GM18873 (cell line): ENCODE results near the gene MRPL36.

ENCODE experiments used
- ATAC-seq: cut with Tn5 transposase; IDR thresholded peaks from one replicate; pipeline ENCODE4 v1.9.1; 2021; ENCODE audit warnings: mild to moderate bottlenecking, moderate library complexity, moderate number of reproducible peaks; ENCODE audit not compliant: unreplicated experiment, low FRiP score

Gene MRPL36

GRCh38 chr5:1753490-1753889, 46.1 kb downstream of the MRPL36 start:
- ATAC-seq, result no peak

DNA sequence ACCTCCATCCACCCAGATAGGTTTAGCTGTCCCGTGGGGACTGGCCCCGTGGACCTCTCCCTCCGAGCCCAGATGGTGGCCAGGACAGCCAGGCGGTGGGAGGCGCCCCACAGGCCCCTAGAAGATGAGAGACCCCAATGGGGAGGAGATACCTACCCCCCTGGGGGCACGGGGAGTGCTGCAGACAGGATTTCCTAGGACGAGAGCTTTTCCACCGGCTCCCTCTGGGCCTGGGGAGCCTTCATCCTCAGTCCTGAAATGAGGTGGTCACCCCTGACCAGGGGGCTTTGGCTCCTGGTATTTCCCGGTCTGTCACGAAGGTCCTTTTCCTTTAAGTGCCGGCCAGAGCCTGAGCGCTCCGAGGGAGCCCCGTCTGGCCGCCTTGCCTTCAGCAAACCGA, 46.8 kb downstream of the MRPL36 start:
- ATAC-seq, result no peak

DNA sequence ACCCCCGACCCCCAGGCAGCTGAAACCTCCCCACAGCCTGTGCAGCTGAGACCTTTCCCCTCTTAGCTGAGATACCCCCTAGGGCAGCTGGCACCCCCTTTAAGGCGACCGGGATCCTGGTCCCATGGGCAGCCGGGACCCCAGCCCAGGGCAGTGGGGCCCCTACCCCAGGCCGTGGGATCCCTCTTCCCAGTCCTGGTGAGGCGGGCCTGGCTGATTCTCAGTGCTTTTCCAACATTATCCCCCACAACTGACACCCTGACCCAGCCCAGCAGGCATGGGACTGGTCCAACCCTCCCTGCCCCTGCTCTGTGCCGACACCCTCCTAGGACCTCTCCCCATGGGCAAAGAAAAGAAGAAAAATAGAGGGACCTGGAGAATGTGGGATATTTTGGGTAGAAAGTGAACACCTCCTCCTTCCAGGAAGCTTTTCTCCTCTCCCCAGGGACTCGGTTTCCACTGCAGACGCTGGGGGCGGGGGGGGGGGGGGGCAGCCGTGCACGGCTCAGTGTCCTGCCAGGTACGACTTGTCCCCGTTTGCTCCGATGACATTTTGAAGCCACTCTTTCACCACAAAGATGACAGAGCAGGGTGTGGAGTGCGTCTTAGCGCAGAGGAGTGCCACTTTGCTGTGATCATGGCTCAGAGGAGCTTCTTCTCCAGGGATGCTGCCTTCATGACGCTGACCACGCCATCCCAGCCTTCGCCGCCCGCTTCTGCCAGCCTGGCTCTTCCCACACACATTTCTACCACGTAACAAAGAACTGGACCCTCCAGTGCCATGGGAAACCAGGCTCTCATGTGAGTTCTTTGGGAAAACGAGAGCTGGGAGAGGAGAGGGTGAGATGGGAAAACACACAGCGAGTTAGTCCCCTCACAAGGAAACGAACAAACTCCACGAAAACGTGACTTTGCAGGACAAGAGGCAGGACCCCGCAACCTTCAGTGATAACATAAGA, 47.5 kb downstream of the MRPL36 start:
- no peak for ATAC-seq

GRCh38 chr5:1751026-1751863, 48.4 kb downstream of the MRPL36 start:
- ATAC-seq, result no peak

- ATAC-seq, result no peak
Observed at GRCh38 chr5:1750469-1750868, 49.2 kb downstream of the MRPL36 start.

DNA sequence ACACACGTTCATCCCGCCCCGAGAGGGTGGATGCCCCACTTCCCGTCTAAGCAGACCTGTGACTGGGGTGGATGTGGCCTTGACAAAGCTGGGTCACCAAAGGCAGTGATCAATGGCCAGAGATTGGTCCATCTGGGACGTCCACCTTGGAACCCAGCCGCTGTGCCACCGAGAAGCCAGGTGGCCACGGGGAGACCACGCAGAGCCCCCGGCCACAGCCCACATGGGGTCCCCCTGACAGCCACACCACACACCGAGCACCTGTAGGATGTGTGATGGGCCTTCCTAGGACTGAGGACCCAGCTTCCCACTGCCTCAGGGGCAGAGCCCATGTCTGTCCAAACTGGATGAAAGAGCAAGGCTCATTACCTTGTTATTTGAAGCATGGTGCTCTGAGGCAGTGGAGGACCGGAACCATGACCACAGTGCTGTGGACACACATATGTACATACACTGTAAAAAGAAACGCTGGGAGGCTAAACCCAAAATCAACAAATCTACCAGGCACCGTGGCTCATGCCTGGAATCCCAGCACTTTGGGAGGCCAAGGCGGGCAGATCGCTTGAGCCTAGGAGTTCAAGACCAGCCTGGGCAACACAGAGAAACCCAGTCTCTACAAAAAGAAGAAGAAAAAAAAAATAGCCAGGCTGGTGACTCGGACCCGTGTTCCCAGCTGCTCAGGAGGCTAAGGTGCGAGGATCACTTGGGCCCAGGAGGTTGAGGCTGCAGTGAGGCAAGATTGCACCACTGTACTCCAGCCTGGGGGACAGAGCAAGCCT, 50.1 kb downstream of the MRPL36 start:
- no peak for ATAC-seq

DNA sequence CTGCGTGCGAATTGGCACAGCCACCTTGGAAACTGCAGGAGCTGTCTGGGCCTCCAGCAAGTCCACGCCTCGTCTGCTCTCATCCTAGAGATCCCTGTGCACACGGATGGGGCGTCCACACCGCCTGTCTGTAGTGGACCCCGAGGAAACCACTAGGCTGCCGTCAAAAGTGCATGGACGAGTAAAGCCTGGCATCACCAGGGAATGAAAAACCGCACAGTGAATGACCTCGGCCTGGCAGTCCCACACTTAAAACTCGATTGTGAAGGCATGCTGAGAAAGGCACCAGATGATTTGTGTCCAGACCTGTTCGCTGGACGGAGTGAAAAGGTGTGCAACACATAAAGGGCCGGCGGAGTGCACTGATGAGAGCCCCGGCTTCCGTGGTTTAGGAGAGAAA, 50.8 kb downstream of the MRPL36 start:
- no peak for ATAC-seq
